GM06990 (cell line): ENCODE data around the gene EDEM1.
"Not testable (repeated sequence)": the region's sequence is repeated elsewhere in the genome, so short reads cannot be mapped to it uniquely, and the experiment has no call there.

Experiments used
- DNase-seq: peaks from one replicate; pipeline ENCODE4 v3.0.0-alpha.2; 2011; ENCODE audit not compliant: insufficient read length; ENCODE audit errors: extremely low read depth
- H3K27me3 ChIP-seq: replicated peaks from 2 replicates; pipeline ENCODE4 v1.6.0; 2011; ENCODE audit warnings: low read length; ENCODE audit not compliant: control insufficient read depth, insufficient read depth
- H3K36me3 ChIP-seq: 2 replicates; pipeline ENCODE4 v1.5.1; 2011; ENCODE audit warnings: low read length; ENCODE audit not compliant: control insufficient read depth, insufficient read depth
- H3K4me3 ChIP-seq: replicated peaks from 2 replicates; pipeline ENCODE4 v1.5.1; 2011; ENCODE audit warnings: low read depth, mild to moderate bottlenecking, control low read depth, low read length
- TF ChIP-seq, protein P1 (sequence below): IDR thresholded peaks from 2 replicates; pipeline ENCODE4 v1.5.1; 2011; ENCODE audit warnings: low read length, control low read depth, mild to moderate bottlenecking, inconsistent platforms; ENCODE audit not compliant: insufficient read depth, poor library complexity, severe bottlenecking

The EDEM1 gene

DNA sequence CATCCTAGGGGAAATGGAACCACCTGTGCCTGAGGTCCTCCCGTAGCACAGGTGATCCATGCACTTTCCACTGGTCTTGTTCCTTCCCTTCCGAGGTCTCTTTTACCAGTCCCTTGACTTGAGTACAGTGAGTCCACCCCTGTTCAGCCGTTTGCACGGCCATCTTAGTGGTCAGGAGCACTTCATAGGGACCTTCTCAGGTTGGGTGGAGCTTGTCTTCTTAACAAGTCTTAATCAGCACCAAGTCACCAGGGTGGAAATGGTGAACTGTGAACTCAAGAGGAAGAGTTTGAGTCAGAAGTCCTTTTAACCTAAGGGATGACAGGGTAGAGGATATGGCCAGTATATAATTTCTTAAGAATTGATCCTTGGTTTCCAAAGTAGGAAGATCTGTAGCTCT lies 44.0 kb upstream of the EDEM1 start:
- Histone ChIP-seq H3K36me3 (peaks cover 2% of the 10 kb centered on the region), H3K27me3 (no peaks in the 10 kb centered on the region), H3K4me3 (no peak overlapping the region)
- no peak for DNase-seq
- TF ChIP-seq, protein P1, sequence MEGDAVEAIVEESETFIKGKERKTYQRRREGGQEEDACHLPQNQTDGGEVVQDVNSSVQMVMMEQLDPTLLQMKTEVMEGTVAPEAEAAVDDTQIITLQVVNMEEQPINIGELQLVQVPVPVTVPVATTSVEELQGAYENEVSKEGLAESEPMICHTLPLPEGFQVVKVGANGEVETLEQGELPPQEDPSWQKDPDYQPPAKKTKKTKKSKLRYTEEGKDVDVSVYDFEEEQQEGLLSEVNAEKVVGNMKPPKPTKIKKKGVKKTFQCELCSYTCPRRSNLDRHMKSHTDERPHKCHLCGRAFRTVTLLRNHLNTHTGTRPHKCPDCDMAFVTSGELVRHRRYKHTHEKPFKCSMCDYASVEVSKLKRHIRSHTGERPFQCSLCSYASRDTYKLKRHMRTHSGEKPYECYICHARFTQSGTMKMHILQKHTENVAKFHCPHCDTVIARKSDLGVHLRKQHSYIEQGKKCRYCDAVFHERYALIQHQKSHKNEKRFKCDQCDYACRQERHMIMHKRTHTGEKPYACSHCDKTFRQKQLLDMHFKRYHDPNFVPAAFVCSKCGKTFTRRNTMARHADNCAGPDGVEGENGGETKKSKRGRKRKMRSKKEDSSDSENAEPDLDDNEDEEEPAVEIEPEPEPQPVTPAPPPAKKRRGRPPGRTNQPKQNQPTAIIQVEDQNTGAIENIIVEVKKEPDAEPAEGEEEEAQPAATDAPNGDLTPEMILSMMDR: no peak

DNA sequence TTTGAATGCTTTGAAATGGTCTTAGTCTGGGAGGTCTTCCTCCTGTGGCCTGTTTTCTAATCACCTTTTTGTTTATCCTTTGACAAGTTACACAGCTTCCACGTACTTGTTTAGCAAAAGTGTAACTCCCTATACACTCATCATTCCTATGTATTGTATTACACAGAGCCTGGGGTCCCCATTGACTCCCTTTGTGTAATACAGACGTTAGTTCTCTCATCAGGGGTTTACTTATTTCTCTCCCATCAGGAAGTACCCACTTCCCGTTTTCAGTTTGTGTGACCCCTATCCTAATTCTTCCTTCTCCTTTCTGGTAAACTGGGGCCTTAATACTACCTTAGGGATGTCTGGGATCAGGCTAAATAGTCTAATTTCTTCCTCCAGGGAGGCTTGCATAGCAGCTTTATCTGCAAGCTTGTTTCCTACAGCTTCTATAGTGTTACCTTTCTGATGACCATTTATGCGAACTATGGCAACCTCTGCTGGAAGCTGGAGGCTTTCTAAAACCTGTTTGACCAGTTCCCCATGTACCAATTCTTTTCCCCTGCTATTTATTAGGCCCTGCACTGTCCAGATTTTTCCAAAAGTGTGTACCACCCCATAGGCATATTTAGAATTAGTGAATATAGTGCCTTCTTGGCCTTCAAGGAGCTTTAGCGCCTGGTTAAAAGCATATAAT lies 43.1 kb upstream of the EDEM1 start:
- no peak overlapping the region for H3K4me3 ChIP-seq
- peaks cover 2% of the 10 kb centered on the region for H3K36me3 ChIP-seq
- H3K27me3 ChIP-seq: no peaks in the 10 kb centered on the region
- TF ChIP-seq, protein P1: no peak
- DNase-seq: no peak

DNA sequence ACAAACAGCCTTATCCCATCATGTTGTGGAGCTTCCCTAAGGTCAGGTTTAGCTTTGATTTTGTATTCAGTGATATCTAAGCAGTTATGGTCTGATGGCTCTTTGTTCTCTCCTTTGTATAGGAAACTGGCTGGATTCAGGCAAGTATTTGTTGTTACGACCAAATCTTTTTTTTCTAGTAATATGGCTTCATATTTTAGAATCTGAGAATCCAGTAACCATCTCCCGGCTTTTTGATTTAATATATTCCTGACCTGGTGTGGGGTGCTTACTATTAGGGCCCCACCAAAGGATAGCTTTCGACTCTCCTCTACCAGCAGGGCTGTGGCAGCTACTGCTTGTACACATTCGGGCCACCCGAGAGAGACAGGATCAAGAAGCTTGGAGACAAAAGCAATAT lies 42.4 kb upstream of the EDEM1 start:
- no peak overlapping the region for H3K4me3 ChIP-seq
- peaks cover 2% of the 10 kb centered on the region for H3K36me3 ChIP-seq
- no peak for DNase-seq
- no peaks in the 10 kb centered on the region for H3K27me3 ChIP-seq
- TF ChIP-seq, protein P1: no peak

DNA sequence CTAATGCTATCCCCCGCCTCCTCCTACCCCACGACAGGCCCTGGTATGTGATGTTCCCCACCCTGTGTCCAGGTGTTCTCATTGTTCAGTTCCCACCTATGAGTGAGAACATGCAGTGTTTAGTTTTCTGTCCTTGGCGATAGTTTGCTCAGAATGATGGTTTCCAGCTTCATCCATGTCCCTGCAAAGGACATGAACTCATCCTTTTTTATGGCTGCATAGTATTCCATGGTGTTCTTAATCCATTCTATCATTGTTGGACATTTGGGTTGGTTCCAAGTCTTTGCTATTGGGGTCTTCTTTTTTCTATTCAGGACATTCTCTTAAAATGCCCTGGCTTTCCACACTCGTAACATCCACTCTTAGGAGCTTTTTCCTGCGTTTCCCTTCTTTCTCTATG lies 40.4 kb upstream of the EDEM1 start:
- not testable (repeated sequence) for H3K36me3 ChIP-seq, H3K4me3 ChIP-seq, H3K27me3 ChIP-seq, DNase-seq

DNA sequence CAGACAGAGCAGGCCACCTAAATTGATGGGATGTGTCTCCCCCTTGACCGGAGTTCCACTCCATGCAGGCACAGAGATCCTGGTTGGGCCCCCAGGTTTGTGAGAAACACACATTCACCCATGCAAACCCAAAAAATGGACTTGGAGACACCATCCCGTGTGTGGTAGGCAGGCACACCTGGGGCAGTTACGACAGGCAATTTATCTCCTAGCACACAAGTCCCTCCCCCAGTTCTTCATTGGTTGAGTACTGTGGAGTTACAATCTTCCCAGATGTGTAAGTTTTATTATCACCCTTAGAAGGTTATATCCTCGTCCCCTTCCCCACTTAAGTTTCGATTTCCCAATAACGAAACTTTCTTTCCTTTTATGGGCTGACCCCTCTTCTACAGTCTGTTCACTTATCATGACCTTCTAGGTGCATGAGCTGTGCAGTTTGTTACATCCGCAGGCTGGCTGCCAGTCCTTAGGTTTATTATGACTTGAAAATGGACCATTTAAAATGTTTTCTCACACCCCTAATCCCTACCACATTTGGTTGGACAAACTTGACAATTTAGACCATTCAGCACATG lies 38.1 kb upstream of the EDEM1 start:
- no peak for DNase-seq
- TF ChIP-seq, protein P1: no peak
- no peak overlapping the region for H3K4me3 ChIP-seq
- H3K27me3 ChIP-seq: no peaks in the 10 kb centered on the region
- no peaks in the 10 kb centered on the region; the same call in none of the 2 replicates for H3K36me3 ChIP-seq

DNA sequence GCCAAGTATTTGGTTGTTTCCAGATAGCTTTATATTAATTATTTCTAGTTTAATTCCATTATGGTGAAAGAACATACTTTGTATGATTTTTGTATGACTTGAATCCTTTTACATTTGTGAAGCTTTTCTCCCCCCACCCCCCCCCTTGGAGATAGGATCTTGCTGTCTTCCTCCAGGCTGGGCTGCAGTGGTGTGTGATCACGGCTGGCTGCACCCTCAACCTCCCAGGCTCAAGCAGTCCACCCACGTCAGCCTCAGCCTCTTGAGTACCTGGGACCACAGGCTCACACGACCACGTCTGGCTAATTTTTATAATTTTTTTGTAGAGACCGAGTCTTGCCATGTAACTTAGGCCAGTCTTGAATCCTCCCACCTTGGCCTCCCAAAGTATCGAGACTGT lies 35.9 kb upstream of the EDEM1 start:
- TF ChIP-seq, protein P1: no peak
- Histone ChIP-seq H3K27me3 (no peaks in the 10 kb centered on the region), H3K4me3 (no peak overlapping the region), H3K36me3 (no peaks in the 10 kb centered on the region; the same call in none of the 2 replicates)
- DNase-seq: no peak
